RPMI7951 (cell line): ENCODE data around the gene TNS3. TPM values are rescaled to one million over a fixed set of nuclear protein-coding genes. Genes with fewer than 3 reads are reported as not detected.
"Not testable (repeated sequence)": the region's sequence is repeated elsewhere in the genome, so short reads cannot be mapped to it uniquely, and the experiment has no call there.

Experiments
- DNase-seq: peaks from one replicate; pipeline ENCODE4 v3.0.0-alpha.2; 2012; ENCODE audit warnings: low read depth
- total RNA-seq: library from RNA; depleted of rRNA; stranded (reverse); fragments of >200 nt; shearing (Covaris generic); gene quantifications from 2 replicates; pipeline ENCODE4 v1.2.3, GENCODE V29; 2014

Gene TNS3
- total RNA-seq, 1 experiment from 2014 or later: 149 TPM

- DNase-seq: not testable (repeated sequence)
Observed at GRCh38 chr7:47603514-47604255, 21.8 kb upstream of the TNS3 start.

- peak; percentile 43 for DNase-seq
Observed at GRCh38 chr7:47602272-47603004, 20.5 kb upstream of the TNS3 start.

- DNase-seq: no peak
Observed at GRCh38 chr7:47601881-47602249, 20.0 kb upstream of the TNS3 start.

- peak; percentile 79 for DNase-seq
Observed at GRCh38 chr7:47601119-47601880, 19.4 kb upstream of the TNS3 start.

- DNase-seq: peak; percentile 87
Observed at GRCh38 chr7:47600199-47601118, 18.5 kb upstream of the TNS3 start.

GRCh38 chr7:47597379-47597778, 15.5 kb upstream of the TNS3 start:
- no peak for DNase-seq

GRCh38 chr7:47596502-47597202, 14.7 kb upstream of the TNS3 start:
- DNase-seq: peak; percentile 47

GRCh38 chr7:47594406-47594805, 12.5 kb upstream of the TNS3 start:
- DNase-seq: no peak

GRCh38 chr7:47591655-47592572, 10.0 kb upstream of the TNS3 start:
- no peak for DNase-seq

GRCh38 chr7:47591089-47591654, 9.3 kb upstream of the TNS3 start:
- DNase-seq: no peak

- DNase-seq: not testable (repeated sequence)
Observed at GRCh38 chr7:47590215-47590614, 8.3 kb upstream of the TNS3 start.

GRCh38 chr7:47588704-47589225, 6.9 kb upstream of the TNS3 start:
- DNase-seq: no peak

GRCh38 chr7:47587976-47588375, 6.1 kb upstream of the TNS3 start:
- DNase-seq: no peak

GRCh38 chr7:47587351-47587750, 5.4 kb upstream of the TNS3 start:
- peak; percentile 73 for DNase-seq

- DNase-seq: peak; percentile 34
Observed at GRCh38 chr7:47586925-47587324, 5.0 kb upstream of the TNS3 start.

GRCh38 chr7:47586161-47586670, 4.3 kb upstream of the TNS3 start:
- not testable (repeated sequence) for DNase-seq

GRCh38 chr7:47584536-47584895, 2.6 kb upstream of the TNS3 start:
- DNase-seq: no peak

- DNase-seq: no peak
Observed at GRCh38 chr7:47583739-47584535, 2.0 kb upstream of the TNS3 start.
